ENCODE data around the gene SORCS1.

The SORCS1 gene

DNA sequence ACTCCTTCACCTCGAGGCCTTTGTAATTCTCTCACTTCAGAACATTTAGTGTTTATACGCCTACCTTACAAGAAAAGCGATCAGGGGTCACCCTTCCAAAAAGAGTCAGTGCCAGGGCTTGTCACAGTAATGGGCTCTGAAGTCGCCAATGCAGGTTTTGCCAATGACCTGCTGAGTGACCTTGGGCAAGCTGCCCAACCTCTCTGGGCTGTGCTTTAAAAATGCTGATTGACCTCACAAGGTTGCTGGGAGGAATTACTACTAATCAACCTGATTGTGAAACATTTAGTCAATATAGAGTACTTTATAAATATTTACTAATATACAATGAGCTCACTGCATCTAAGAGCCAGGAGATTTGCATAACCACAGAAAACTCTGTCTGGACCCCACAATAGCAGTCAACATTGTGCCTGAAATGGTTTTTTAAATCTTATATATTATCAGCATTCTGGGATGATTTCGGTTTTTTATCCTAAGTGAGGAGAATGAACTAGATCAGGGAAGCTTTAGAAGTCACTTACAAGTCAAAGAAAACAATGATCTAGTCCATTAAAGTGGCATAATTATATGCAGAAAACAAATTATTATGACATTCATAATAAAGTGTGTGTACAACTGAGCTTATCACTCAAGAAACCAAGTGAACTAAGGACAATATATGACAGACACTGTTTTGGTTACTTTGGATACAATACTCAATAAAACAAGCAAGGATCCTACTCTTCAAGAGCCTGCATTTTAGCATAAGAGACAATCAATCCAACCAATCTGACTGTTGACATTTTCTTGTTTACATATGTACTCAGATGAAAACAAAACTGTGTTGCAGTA lies 290.5 kb downstream of the SORCS1 start:
- no peak for DNase-seq

DNA sequence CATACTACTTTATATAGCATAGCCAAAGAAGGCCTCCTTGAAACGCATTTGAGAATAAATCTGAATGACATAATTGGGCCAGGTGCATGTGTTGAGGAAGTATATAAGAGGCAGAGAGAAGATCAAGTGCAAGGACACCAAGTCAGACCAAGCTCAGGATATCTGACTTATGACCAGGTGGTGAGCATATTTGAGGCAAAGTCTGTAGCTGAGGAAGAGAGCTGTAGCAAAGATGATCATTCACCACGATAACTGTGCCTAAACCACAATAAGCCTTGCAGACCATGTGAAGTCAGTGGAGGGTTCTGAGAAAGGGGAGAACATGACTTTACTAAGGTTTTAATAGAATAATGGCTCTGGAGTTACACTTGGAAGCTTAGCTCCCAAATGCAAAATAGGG lies 292.3 kb downstream of the SORCS1 start:
- no peak for DNase-seq

DNA sequence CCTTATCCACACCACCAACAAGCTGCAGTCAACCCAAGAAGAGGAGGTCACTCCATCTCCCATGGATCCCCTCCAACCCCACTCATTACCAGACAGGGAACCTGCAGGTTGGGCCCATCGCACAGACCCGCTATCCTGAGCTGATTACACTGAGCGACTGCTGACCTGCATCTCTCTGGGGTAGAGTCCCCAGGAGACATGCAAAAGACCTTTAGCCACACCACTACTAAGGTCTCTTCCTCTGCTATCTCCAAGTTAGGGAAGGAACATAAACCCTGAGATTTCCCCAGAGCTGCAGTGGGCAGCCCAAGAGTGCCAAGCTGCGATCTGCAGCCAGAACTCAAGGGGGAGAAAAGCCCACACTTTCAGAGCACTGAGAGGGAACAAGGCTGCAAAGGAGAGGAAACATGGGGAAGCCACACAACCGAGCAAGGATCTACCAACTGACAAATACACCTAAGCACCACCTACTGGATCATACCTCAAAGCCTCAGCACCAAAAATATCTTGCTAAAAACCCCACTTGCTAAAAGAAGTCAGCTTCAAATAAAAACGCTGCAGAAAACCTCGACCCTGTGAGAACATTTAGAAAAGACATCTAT lies 298.2 kb downstream of the SORCS1 start:
- no peak for DNase-seq

DNA sequence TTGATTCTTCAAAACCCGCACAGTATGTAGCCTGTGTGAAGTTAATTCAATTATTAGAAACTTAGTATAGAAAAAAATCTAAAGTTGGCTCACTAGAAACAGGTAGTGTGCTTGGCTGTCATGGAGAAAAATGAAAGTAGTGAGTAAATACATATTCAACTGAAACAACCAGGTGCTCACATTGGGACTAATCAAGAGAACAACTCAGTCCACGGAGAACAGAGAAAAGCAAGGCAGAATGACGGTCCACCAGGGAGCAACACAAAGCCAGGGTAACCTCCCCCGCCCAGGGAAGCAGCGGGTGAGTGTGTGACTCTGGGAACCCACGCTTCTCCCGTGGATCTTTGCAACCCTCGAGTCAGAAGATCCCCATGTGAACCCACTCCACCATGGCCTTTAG lies 300.5 kb downstream of the SORCS1 start:
- no peak for DNase-seq

DNA sequence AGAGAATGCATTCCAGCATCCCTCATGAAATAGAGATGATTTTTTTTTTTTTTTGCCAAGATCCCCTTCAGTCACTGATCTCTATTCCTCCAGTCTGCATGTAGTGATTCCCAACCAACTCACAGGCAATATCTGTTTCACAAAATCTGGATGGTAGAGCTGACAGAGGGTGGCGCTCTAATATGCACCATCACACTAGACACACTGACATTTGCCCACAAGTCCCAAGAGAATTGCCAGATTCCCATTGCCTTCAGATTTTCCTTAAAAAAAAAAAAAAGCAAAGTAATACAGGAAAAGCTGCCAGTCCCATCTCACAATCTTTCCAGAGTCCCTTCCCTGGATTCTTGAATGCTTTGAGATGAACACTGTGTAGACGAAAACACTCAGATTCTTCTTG lies 301.0 kb downstream of the SORCS1 start:
- no peak for DNase-seq

DNA sequence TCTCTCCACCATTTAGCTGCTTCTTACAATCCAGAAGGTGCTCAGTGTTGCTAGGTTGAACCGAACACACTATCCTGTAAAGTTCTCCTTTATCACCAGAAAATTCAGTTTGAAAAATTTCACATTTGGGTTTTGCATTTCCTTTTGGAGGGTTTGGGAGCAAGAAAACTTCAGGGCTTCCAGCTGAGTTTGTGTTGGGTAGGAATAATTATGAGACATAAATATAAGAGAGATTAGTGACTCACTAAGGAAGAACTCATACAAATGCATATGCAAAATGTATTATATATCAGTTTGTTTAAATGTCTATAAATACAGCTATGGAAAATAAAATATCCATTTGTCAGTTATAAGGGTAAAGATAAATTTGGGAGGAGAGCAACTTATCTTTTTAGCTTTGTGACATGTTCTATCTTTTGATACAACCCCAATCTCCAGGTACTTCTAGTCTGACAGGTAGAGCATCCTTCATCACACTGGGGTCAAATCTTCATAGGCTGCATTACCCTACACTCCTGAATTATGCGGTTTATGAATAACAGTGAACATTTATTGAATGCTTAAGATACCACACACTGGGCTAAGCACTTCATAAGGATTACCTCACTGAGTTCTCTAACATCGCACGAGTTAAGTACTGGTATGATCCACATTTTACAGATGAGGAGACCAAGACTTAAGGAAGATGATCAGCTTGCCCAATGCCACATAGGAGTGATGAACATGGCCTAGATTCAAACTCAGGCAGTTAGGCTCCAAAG lies 304.4 kb downstream of the SORCS1 start:
- DNase-seq = no peak

DNA sequence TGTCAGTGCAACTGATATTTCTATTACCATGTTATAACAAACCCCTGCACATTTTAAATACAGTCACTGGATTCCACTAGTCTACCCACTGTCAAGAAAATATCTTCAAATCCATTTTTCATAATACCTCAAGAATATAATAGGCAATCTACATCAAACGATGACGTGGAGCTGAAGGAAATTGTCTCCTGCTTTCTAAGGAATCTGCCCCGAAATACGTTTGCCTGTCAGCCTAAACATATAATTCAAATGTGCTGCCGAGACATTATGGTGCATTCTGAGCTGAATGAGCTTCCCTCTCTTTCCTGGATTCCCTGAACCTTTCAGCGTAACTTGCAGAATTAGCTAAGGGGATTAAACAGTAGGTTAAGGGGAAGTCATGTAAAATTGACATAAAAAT lies 306.8 kb downstream of the SORCS1 start:
- no peak for DNase-seq

DNA sequence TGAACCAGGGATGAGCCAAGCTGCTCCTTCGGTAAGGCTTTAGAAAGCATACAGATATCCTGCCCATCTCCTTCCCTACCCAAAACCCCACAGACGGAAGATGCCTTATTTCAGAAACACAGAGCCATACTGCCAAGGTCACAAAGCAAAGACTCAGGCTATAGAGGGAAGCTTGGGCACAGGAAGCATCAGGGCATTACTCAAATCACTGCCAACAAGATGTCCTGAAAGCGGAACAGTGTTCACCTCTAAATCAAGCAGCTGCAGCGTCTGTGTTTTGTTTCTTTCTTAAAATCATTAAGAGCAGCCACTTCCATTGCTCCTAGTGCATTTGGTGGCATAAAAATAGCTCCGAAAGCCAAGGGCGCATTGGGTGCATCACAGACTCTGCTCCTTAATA lies 307.3 kb downstream of the SORCS1 start:
- DNase-seq = no peak

DNA sequence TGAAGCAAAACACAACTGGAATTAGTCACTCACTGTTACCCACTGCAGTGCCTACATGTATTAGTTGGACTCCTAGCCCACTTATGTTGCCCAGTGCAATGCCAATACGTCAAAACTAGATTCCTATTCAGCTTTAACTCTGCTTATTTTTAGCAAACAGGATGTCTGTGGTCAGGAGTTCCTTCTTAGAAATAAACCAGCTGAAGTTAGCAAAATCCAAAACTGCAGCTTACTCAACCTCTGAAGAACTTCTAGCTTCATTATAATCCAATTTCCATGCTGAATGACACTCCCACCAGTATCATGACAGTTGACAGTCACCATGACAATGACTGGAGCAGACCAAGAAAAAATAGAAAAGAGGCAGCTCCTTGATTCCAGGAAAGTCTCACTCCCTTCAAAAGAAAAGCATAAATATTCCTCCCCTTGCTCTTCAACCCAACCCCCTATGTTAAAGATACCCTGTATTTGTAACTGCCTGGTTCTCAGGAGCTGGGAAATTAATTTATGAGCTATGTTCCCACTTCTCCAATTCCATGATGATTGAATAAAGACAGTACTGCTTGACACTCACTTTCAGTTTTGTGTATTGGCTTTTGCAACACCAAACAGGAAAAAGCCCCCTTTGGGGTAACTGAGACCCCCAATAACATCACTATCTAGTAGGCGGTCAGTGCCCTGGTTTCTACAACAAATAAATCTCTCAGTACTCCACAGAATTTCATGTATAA lies 327.4 kb downstream of the SORCS1 start:
- no peak for DNase-seq

DNA sequence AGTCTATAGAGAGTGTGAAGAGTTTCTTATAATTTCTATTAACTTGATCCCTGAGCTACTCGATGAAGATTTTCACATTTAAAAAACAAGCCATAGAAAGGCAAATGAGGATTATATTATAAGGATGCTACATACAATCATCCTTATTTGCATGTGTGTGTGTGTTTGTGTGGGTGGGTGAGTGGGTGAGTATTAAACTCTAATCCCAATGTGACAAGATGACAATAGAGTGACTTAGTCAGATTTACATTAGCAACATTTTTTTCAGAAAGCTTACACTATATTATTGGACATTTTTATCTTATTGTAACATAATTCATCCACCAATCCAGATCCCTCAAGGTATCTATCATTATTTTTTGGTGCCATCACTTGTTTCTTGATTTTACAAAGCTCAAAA lies 331.7 kb downstream of the SORCS1 start:
- DNase-seq = no peak

DNA sequence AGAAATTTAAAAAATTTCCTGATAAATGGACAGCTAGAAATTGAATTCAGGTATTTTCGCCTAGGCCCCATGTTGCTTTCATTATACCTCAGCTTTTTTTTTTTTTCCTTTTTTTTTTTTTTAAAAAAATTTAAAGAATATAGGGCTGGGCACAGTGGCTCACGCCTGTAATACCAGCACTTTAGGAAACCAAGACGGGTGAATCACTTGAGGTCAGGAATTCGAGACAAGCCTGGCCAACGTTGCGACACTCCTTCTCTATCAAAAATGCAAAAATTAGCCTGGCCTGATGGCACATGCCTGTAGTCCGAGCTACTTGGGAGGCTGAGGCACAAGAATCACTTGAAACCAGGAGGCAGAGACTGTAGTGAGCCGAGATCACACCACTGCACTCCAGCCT lies 334.0 kb downstream of the SORCS1 start:
- no peak for DNase-seq

DNA sequence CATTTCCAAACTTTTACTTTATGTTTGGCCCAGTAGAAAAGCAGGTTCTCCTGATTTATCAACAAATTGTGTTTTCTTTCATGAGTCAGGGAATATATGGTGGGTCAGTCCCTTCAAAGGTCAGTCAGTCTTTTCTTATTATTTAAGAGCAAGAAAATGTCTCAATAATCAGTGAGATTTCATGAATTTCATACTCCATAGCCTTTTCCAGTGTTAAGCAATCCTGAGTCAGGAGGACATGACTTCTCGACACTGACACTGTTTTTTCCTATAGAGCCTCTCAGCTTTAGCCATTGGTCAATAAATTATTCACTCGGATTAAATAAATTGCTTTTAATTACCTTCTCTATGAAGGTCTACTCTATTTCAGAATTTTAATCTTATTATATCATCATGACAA lies 334.5 kb downstream of the SORCS1 start:
- no peak for DNase-seq

DNA sequence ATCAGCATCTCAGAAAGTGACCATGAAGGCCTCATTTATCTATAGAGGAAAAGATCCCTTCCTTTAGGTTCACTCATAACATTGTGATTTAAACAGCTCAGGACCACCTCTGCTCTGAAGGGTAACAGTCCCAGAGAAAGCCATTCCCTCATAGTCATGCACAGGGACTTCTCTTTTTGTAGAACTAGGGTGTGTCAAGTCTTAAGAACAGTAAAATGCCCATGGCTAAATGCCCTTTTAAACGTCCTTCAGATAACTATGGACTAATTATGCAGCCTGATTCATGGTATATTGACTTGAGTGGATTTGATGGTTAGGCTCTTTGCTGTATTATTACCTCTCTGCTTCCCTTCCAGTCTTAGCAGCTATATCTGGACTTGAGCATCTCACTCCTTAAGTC lies 337.8 kb downstream of the SORCS1 start:
- no peak for DNase-seq

DNA sequence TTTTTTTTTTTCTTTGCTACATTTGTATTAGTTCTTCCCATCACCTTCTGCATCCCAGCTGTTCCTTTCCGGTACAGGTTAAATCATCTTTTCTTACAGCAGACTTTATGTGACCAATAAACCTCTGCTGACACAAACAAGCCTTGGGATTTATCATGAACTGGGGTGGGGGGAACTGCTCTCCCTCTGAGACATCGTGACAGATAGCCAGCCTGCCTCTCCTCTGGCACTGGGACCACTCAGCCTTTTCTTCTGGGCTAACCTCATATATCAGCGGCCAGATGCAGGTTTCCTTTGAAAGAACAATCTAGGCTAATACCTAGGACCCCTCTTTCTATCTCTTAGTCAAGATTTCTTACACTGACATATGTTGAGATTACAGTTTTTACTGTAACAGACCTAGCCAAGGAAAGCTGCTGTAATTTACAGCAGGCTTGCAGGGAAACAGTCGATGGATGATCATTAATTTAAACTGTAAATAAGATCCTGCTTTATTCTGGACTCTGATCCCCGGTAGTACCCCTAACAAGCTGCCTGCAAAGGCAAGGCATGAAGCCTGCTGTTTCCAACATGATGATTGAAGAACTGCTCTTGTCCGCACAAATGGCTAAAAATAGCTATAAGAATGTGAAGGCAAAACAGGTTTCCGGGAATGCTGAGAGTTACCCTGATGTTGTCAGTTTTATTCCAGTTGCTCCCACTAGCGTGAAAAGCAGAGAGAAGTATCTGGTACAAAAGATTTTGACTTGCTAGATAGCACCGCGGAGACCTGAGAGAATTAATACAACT lies 338.7 kb downstream of the SORCS1 start:
- no peak for DNase-seq

DNA sequence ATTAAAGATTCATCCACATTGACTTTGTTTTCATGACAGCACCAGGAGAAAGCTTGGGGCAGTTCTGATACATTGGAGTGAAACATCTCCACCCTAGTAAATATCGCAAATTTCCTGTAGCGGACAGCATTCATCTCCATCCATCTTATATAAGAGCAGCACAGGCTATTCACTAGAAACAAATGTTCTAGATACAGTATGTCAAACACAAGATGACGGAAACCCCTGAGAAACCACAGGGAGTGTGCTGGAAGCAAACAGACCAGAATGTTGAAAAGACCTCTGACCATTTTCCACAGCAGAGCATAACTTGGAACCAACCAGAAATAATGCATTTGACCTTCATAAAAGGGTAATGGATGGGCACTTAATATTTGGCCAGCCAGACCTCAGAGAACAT lies 343.9 kb downstream of the SORCS1 start:
- no peak for DNase-seq

DNA sequence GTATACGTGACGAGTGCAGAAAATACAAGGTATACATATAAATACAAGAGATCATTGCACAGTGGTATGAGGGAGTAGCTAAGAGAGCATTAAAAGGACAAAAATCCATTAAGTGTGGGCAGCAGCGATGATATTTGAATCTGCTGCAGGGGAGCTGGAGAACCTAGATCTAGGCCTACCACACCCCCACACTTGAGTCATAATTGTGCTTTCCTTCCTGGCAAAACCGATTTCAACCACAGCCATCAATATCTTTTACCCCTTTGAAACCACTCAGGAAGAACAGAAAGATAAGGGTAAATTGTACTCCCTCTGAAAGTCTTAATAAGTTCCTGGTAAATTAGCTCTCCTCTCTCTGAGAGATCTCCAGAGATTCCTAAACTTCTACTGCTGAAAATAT lies 345.0 kb downstream of the SORCS1 start:
- no peak for DNase-seq

DNA sequence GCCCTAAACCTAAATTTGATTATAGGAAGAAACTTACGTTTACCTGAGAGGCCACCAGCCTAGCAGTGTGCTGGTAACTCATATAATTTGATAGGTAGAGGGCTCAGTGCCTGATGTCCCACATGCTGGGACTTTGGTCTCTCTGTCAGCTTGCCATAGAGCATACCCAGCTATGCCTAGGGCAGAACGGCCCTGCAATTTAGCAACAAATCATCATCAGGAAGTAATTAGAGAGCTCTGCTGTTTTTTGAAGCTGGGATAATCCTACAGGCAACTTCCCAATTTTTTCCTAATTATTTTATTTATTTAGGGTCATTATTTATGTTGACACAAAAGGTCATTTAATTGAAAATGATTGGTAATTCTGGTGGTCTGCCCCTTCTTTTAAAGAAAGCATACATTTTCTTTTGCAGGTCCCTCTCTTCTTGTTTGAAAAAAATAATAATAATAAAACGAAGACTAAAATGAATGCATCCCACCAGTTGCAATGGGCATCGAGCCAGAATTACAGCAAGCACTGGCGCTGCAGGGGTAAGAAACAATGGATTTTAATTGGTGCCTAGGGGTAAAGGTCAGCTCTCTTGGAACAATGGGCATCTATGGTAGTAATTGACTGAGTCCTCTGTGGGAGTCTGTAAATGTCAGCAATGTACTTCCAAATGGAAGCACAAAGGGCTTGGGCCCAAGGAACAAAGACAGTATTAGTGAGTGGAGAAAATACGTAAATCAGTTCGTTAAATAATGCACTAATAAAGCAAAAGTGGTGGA lies 348.0 kb downstream of the SORCS1 start:
- no peak for DNase-seq

DNA sequence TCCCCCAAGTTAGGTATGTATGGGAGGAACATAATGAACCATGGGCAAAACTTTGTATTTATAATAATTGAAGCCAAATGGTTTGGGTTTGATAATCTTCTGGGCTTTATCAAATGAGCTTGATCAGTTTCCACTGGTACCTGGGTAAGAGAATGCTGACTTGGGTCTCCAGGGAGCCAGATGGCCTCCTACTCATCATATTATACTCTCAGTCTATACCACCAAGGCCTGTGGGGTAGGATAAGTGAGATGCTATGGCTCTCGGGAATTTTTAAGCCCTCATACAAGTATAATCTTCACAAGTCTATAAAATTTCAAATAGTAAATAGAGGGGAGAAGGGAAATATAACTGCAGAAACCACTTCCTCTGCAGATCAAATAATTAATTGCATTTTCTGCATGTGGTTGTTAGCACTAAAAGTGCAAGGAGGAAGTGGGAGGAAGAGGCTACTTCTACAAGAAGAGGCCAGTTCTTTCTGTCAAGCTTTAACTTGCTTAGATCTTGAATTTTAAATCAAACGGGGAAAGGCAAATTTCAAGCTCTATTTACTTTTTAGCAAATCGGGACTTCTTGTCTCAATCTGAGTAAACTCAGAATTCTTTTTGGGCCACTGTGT lies 349.0 kb downstream of the SORCS1 start:
- no peak for DNase-seq

DNA sequence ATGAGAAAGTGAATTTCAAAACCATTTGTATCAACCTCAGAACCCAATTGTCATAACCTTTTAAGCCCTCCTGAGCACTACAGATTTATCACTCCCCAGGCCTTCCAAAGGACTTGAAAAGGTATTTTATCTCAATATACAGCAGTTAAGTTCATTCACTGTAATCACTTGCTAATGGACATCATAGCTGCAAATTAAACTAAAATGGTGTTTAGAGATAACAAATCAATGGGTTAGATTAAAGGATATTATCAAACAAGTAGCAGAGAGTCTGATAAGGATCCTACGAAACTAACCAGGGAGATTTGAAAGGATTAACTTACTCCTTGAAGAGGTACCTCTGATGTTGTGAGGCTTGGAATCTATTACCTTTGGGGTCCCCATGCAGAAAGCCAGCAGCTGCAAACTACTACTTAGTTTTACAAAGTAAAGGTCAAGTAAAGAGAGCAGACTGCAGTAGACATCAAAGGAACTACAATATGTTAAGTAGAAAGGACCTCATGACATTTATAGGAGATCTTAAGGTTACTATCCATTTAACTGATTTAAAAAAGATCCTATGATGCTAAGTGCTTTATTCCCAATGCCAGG lies 359.4 kb downstream of the SORCS1 start:
- no peak for DNase-seq

DNA sequence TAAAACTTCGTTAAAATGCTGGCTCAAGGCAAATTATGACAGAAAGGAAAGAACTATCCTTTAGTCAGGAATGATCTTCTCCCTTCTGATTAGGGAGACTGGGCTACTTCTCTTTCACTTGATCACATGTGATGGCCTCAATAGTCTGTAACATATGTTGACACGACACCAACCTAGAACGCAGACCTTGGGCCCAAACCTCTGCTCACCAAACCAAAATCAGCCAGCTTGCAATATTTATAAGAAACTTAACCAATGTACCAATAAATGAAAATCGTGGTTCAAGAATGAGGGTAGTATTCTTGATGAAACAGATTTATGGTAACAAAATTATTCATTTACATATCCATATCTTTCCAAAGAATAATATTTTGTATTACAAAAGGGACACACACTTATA lies 361.6 kb downstream of the SORCS1 start:
- DNase-seq = no peak

DNA sequence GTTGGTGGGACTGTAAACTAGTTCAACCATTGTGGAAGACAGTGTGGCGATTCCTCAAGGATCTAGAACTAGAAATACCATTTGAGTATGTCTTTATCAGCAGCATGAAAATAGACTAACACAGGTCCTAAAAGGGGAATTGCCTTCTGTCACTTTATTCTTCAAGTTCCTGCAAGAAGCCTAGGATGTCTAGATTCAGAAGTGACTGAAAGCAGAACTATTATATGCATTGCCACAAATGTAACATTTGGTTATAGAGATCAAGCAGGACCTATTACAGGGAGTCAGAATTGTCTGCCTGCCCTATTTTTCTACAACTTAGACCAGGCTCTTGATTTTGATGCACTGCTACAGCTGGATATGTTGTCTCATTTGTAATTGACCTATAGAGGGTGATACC lies 364.7 kb downstream of the SORCS1 start:
- no peak for DNase-seq

All from cerebellar nuclear complex (tissue), 1 donor.